Karpas-422 (cell line): ENCODE results near the gene LRP1B. TPM values are rescaled to one million over a fixed set of nuclear protein-coding genes. Genes with fewer than 3 reads are reported as not detected.
"Not testable (repeated sequence)": the region's sequence is repeated elsewhere in the genome, so short reads cannot be mapped to it uniquely, and the experiment has no call there.

Experiments used
- DNase-seq: peaks from one replicate; pipeline ENCODE4 v3.0.0-alpha.2; 2015
- H2AFZ ChIP-seq: fragments of 200-600 bp; sonication (generic); 2 replicates; pipeline ENCODE4 v1.6.1; 2014; ENCODE audit warnings: antibody characterized with exemption, low read length, mixed read lengths
- H3K27ac ChIP-seq: fragments of 200-600 bp; sonication (generic); 2 replicates; pipeline ENCODE4 v1.5.1; 2014; ENCODE audit warnings: mild to moderate bottlenecking, low read length, moderate library complexity
- H3K27me3 ChIP-seq: fragments of 200-600 bp; sonication (generic); 2 replicates; pipeline ENCODE4 v1.6.1; 2014; ENCODE audit warnings: low read length, mixed read lengths
- H3K36me3 ChIP-seq: fragments of 200-600 bp; sonication (generic); 2 replicates; pipeline ENCODE4 v1.6.1; 2014; ENCODE audit warnings: low read length, mixed read lengths; ENCODE audit not compliant: insufficient read depth
- H3K4me1 ChIP-seq: fragments of 200-600 bp; sonication (generic); 2 replicates; pipeline ENCODE4 v1.6.1; 2014; ENCODE audit warnings: mild to moderate bottlenecking, low read length, mixed read lengths
- H3K4me2 ChIP-seq: fragments of 200-600 bp; sonication (generic); 2 replicates; pipeline ENCODE4 v1.6.1; 2014; ENCODE audit warnings: low read length, low read depth, mild to moderate bottlenecking; ENCODE audit not compliant: poor library complexity, severe bottlenecking
- H3K4me3 ChIP-seq: fragments of 200-600 bp; sonication (generic); 2 replicates; pipeline ENCODE4 v1.5.1; 2014; ENCODE audit warnings: mild to moderate bottlenecking, antibody characterized with exemption, low read length, mixed read lengths
- H3K79me2 ChIP-seq: fragments of 200-600 bp; sonication (generic); 2 replicates; pipeline ENCODE4 v1.6.1; 2014; ENCODE audit warnings: mild to moderate bottlenecking, low read length, mixed read lengths
- H3K9ac ChIP-seq: fragments of 200-600 bp; sonication (generic); 2 replicates; pipeline ENCODE4 v1.6.0; 2014; ENCODE audit warnings: low read length
- H3K9me2 ChIP-seq: fragments of 200-600 bp; sonication (generic), shearing (Covaris generic); replicated peaks from 2 replicates; pipeline ENCODE4 v1.6.0; 2014; ENCODE audit warnings: mild to moderate bottlenecking, low read length, moderate library complexity; ENCODE audit not compliant: insufficient read depth
- H3K9me3 ChIP-seq: fragments of 300-700, 200-600 bp; sonication (generic); 2 replicates; pipeline ENCODE4 v1.6.1; 2014; ENCODE audit warnings: low read length, mixed read lengths
- H4K20me1 ChIP-seq: fragments of 200-600 bp; sonication (generic); 2 replicates; pipeline ENCODE4 v1.6.1; 2014; ENCODE audit warnings: mild to moderate bottlenecking, antibody characterized with exemption, low read length, low read depth; ENCODE audit not compliant: insufficient read depth
- total RNA-seq: library from RNA; depleted of rRNA; stranded (reverse); fragments of >200 nt; shearing (Covaris generic); gene quantifications from 2 replicates; pipeline ENCODE4 v1.2.3, GENCODE V29; 2014; ENCODE audit warnings: low replicate concordance

Gene LRP1B
- total RNA-seq, 1 experiment from 2014 or later: not detected

GRCh38 chr2:141201016-141201565, 929.7 kb downstream of the LRP1B start:
- H4K20me1 ChIP-seq: no peaks in the 10 kb centered on the region
- no peak overlapping the region for H2AFZ ChIP-seq
- no peak for DNase-seq
- H3K79me2 ChIP-seq: no peaks in the 10 kb centered on the region
- H3K9ac ChIP-seq: no peak overlapping the region
- H3K4me2 ChIP-seq: no peak overlapping the region
- no peaks in the 10 kb centered on the region for H3K4me1 ChIP-seq
- no peak overlapping the region for H3K4me3 ChIP-seq
- no peaks in the 10 kb centered on the region for H3K36me3 ChIP-seq
- no peak overlapping the region for H3K27ac ChIP-seq
- peaks cover 22% of the 10 kb centered on the region for H3K9me3 ChIP-seq
- H3K27me3 ChIP-seq: no peaks in the 10 kb centered on the region
- no peaks in the 10 kb centered on the region for H3K9me2 ChIP-seq

GRCh38 chr2:141200191-141200590, 930.6 kb downstream of the LRP1B start:
- no peak overlapping the region for H3K4me3 ChIP-seq
- DNase-seq: no peak
- H4K20me1 ChIP-seq: no peaks in the 10 kb centered on the region
- no peak overlapping the region for H3K27ac ChIP-seq
- H3K4me1 ChIP-seq: no peaks in the 10 kb centered on the region
- H3K9me3 ChIP-seq: peaks cover 25% of the 10 kb centered on the region
- H3K9me2 ChIP-seq: no peaks in the 10 kb centered on the region
- no peaks in the 10 kb centered on the region for H3K27me3 ChIP-seq
- no peaks in the 10 kb centered on the region for H3K36me3 ChIP-seq
- H2AFZ ChIP-seq: no peak overlapping the region
- no peak overlapping the region for H3K4me2 ChIP-seq
- no peak overlapping the region for H3K9ac ChIP-seq
- H3K79me2 ChIP-seq: no peaks in the 10 kb centered on the region

- H3K9me2 ChIP-seq: no peaks in the 10 kb centered on the region
- H3K79me2 ChIP-seq: no peaks in the 10 kb centered on the region
- no peak overlapping the region for H3K4me2 ChIP-seq
- no peak overlapping the region for H3K9ac ChIP-seq
- DNase-seq: no peak
- H2AFZ ChIP-seq: no peak overlapping the region
- H3K27me3 ChIP-seq: no peaks in the 10 kb centered on the region
- H4K20me1 ChIP-seq: no peaks in the 10 kb centered on the region
- H3K9me3 ChIP-seq: peaks cover 25% of the 10 kb centered on the region
- H3K27ac ChIP-seq: no peak overlapping the region
- H3K4me3 ChIP-seq: no peak overlapping the region
- H3K36me3 ChIP-seq: no peaks in the 10 kb centered on the region
- no peaks in the 10 kb centered on the region for H3K4me1 ChIP-seq
Measured at GRCh38 chr2:141199711-141200110, 931.1 kb downstream of the LRP1B start.

- Histone ChIP-seq H4K20me1 (no peaks in the 10 kb centered on the region), H3K27me3 (no peaks in the 10 kb centered on the region), H2AFZ (no peak overlapping the region), H3K9me3 (peaks cover 29% of the 10 kb centered on the region), H3K27ac (no peak overlapping the region), H3K4me3 (no peak overlapping the region), H3K9ac (no peak overlapping the region), H3K4me1 (no peaks in the 10 kb centered on the region), H3K9me2 (no peaks in the 10 kb centered on the region), H3K36me3 (no peaks in the 10 kb centered on the region), H3K4me2 (no peak overlapping the region), H3K79me2 (no peaks in the 10 kb centered on the region)
- DNase-seq: no peak
Measured at GRCh38 chr2:141195087-141195486, 935.7 kb downstream of the LRP1B start.

GRCh38 chr2:141187075-141187439, 943.8 kb downstream of the LRP1B start:
- Histone ChIP-seq H3K9me3 (peaks cover 14% of the 10 kb centered on the region), H3K4me1 (no peaks in the 10 kb centered on the region), H4K20me1 (no peaks in the 10 kb centered on the region), H3K79me2 (no peaks in the 10 kb centered on the region), H3K9ac (no peak overlapping the region), H3K4me2 (no peak overlapping the region), H3K4me3 (no peak overlapping the region), H3K27me3 (no peaks in the 10 kb centered on the region), H3K9me2 (no peaks in the 10 kb centered on the region), H3K27ac (no peak overlapping the region), H2AFZ (no peak overlapping the region), H3K36me3 (no peaks in the 10 kb centered on the region)
- no peak for DNase-seq

- no peak overlapping the region for H3K4me3 ChIP-seq
- DNase-seq: no peak
- no peaks in the 10 kb centered on the region for H3K9me2 ChIP-seq
- no peaks in the 10 kb centered on the region for H3K27me3 ChIP-seq
- no peaks in the 10 kb centered on the region for H3K79me2 ChIP-seq
- H3K9ac ChIP-seq: no peak overlapping the region
- H2AFZ ChIP-seq: no peak overlapping the region
- H4K20me1 ChIP-seq: no peaks in the 10 kb centered on the region
- no peaks in the 10 kb centered on the region for H3K36me3 ChIP-seq
- no peak overlapping the region for H3K27ac ChIP-seq
- no peak overlapping the region for H3K4me2 ChIP-seq
- H3K9me3 ChIP-seq: peaks cover 12% of the 10 kb centered on the region
- H3K4me1 ChIP-seq: no peaks in the 10 kb centered on the region
Measured at GRCh38 chr2:141186413-141187074, 944.3 kb downstream of the LRP1B start.

GRCh38 chr2:141182246-141182645, 948.6 kb downstream of the LRP1B start:
- Histone ChIP-seq H3K27me3 (no peaks in the 10 kb centered on the region), H3K4me1 (no peaks in the 10 kb centered on the region), H3K4me3 (no peak overlapping the region), H3K36me3 (no peaks in the 10 kb centered on the region), H3K9ac (no peak overlapping the region), H3K27ac (no peak overlapping the region), H3K9me2 (no peaks in the 10 kb centered on the region), H3K4me2 (no peak overlapping the region), H3K9me3 (peaks cover 24% of the 10 kb centered on the region), H2AFZ (no peak overlapping the region), H4K20me1 (no peaks in the 10 kb centered on the region), H3K79me2 (no peaks in the 10 kb centered on the region)
- DNase-seq: no peak

- not testable (repeated sequence) for H3K27ac ChIP-seq, H3K27me3 ChIP-seq, H3K4me1 ChIP-seq, H3K36me3 ChIP-seq, H3K9ac ChIP-seq, H3K4me3 ChIP-seq, DNase-seq, H3K79me2 ChIP-seq, H3K9me2 ChIP-seq, H2AFZ ChIP-seq, H3K4me2 ChIP-seq, H4K20me1 ChIP-seq
- H3K9me3 ChIP-seq: peaks cover 17% of the 10 kb centered on the region
Measured at GRCh38 chr2:141169117-141169516, 961.7 kb downstream of the LRP1B start.
